HG03575 (cell line): ENCODE data around the gene PRTG.

Source experiments
- ATAC-seq: cut with Tn5 transposase; IDR thresholded peaks from one replicate; pipeline ENCODE4 v1.9.1; 2021; ENCODE audit not compliant: unreplicated experiment, insufficient number of reproducible peaks, low FRiP score; ENCODE audit errors: extremely low read depth

PRTG gene

DNA sequence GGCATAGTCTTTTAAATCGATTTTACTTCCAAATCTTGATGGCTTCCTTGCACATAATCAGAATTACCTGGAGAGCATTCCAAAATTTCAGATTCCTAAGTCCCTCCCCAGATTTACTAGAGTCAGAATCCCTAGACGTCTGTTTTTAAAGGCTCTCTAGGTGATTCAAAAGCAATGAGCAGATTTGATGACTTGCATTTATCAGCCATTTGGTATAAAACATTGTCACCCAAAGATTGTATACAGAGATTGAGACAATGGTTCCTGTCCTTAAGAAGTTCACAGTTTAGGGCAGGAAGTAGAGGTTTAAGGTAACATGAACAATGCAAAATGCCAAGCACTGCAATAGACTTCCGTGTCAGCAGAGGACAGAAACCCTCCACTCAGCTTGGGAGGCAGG lies 152.2 kb downstream of the PRTG start:
- ATAC-seq, result no peak

DNA sequence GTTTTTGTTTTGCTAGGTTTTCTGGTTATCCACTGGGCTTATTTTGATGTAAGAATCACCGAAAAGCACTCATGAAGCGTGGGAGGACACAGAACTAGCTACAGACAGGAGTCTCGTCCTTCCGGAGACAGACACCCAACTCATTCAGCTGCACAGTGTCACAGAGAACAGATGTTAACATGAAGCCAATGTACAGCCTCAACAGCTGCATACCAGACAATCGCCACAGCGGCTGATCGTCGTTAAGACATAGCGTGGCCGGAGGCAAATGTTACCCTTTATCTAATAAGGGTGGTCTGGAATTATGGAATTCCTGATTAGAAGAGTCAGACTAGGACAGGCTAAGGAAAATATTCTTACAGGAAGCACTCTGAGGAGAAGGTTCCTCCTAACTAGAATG lies 153.7 kb downstream of the PRTG start:
- ATAC-seq, result no peak

DNA sequence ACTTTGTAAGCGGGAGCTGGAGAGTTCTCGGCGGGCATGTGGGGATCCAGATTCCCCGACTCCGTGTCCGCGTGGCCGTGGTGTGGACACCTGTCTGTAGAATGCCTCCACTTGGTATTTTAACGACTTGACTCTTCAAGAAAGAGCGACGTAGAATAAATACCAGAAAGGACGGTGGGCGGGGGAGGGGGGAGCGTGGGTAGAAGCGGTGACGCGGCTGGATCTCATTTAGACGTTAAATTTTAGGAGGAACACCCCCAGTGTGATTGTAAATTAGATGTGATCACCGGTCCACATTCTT lies 154.2 kb downstream of the PRTG start:
- no peak for ATAC-seq

DNA sequence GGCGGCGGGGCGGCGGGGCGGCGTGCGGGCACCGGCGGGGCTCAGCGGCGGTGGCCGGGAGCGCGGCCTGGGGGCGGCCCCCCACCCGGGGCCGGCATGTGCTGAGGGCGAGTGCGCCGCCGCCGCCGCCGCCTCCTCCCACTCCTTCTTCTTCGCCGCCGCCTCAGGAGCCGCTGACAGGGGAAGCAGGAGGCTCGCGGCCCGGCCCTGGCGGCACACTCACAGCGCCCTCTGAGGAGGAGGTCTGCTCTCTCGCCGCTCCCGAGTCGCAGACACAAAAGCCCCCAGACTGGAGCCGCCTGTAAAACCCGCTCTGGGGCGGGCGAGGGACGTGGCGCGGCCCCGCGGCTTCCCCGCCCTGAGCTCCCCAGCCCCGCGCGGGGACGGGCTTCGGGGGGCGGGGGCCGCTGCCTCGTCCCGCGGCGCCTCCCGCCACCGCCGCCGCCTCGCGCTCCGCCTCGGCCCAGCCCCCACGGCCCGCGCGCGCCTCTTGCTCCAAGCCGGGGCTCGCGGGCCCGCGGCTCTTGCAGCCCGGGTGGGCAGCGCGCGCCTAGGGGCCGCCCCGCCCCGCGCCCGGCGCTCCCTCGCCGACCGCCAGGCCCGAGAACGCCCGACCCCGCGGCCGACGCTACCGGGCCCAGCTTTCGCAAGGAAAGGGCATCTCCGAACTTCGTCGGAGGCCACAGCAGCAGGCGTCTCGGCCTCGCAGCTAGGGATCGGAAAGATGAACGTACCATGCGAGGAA lies 154.7 kb downstream of the PRTG start, which contains the start of gene PYGO1:
PYGO1 (minus strand) TSS at position 276 of the 745 bp plus-strand sequence. CDS start 462 bp downstream, outside the sequence.
- ATAC-seq, result no peak

DNA sequence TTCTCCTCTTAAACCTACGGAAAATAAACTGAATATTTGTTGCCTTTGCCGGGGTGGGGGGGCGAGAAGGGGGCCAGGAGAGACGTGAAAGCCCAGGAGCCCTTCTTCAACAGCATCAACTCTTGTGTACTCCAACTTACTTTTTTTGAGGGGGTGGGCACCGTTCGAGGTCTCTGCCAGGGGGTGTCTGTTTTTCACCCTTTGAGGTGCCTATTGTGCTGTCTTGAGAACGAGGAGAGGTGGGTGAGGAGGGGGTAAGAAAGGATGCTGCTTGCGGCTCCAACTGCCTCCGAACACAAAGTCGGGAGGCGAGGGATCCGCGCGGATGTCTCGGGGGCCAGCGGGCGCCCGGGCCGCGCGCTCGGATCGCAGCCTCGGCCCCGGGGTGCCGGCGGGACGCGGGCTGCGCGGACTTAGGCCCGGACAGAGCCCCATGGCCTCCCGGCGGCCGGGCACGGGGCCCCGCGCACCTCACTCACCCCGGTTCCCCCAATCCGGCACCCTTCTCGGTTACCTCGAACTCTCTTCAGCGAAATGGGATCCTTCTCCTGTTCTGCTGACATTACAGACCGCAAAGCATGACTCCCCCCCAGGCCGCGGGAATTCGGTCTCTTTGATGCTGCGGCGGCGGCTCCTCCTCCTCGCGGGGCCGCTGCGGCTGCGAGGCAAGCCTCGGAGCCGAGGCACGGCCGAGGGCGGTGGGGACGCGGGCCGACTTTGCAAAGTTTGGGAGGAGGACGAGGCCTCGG lies 155.5 kb downstream of the PRTG start:
- no peak for ATAC-seq

DNA sequence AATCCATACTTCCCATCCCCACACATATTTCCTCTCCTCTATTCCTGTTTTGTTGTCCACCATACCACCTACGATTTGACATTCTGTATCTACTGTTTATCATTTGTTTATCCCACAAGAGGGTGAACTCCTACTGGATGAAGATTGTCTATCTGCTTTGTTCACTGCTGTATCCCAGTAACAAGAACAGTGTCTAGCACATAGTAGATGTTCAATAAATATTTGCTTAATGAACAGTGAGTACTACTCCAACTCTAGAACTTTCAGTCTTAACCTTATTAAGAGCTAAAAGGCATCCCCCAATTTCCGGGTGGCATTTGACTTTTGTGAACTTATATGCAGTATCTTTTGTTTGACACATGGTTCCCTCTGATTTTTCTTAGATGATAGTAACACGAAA lies 156.1 kb downstream of the PRTG start:
- ATAC-seq, result no peak

DNA sequence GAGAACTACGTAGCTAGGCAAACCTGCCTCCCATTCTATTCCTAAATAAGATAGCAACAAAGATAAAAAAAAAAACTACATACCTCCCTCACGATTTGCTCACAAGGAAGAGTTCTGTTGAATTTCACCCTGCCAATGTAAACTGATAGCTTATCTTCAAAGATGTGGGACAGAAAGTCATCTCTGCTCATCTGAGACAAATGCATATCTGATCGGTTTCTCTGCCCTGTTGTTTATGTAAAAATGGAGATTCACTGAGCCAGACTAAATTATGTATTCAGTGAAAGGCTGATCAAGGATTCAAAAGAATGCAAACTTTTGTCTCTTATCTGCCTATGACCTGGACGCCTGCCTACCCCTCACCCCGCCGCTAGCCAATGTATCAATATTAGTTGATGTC lies 166.0 kb downstream of the PRTG start:
- no peak for ATAC-seq

DNA sequence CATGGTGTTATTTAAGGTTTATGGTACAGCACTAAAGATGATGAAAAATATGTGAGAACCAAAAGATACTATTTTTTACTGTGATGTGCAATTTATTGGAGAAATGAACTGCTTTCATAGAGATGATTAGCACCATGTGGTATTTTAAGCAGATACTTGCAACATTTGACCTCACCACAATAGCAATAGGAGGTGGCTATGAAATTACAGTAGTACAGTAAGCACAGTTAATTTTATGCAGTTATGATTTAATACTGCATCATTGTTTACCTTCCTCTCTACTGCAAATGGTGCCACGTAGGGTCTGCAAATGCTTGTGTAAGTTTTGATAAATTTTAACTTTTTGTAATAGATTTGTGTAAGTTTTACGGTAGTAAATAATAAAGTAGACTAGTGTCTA lies 168.9 kb downstream of the PRTG start:
- no peak for ATAC-seq

DNA sequence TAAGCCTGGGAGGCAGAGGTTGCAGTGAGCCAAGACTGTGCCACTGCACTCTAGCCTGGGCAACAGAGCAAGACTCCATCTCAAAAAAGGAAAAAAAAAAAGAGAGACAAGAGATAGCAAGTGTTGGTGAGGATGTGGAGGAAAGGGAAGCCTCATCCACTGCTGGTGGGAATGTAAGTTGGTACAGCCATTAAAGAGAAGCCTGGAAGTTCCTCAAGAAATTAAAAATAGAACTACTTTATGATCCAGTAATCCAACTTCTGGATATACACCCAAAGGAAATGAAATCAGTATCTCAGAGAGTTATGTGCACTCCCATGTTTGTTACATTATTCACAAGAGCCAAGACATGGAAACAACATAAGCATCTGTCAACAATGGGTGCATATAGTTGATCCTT lies 169.7 kb downstream of the PRTG start:
- no peak for ATAC-seq

DNA sequence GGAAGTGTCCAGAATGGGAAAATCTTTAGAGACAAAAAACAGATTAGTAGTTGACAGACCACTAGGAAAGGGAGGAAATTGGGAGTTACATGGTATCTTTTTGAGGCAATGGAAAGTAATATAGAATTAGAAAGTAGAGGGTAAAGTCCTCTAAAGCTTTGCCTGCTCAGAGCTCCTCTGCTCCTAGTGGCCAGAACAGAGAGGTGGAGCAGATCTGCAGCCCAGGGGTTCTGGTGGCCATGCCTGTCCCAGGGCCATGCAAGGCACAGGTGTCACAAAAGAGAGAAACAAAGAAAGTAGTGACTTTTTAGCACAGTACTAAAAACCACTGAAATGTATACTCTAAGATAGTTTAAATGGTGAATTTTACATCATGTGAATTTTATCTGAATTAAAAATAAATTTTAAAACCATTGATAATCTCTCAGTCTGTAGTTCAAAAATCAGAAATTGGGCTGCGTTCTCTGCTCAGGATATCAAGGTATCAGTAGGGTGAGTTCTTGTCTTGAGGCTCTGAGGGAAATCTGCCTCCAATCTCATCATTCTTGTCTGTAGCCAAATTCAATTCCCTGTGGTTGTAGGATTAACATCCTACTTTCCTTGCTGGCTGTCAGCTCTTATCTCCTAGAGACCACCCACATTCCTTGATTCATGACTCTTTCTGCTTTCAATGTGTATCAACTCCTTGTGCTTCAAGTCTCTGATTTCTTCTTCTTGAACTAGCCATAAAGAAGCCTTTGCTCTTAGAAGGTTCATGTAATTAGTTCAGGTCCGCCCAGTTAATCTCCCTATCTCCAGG lies 178.4 kb downstream of the PRTG start:
- no peak for ATAC-seq

DNA sequence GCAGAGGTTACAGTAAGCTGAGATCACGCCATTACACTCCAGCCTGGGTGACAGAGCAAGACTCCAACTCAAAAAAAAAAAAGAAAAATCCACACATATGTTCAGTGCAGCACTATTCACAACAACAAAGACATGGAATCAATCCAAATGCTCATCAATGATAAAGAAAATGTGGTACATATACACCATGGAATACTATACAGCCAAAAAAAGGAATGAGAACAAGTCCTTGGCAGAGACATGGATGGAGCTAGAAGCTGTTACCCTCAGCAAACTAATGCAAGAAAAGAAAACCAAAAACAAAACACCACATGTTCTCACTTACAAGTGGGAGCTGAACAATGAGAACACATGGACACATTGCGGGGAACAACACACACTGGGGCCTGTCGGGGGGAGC lies 180.4 kb downstream of the PRTG start:
- no peak for ATAC-seq
